HFF-Myc (cell line): ENCODE measurements around the gene IQCE.

ENCODE experiments used
- DNase-seq: peaks from one replicate; pipeline ENCODE4 v3.0.0-alpha.2; 2011; ENCODE audit warnings: low read depth; ENCODE audit errors: extremely low read depth
- H3K4me3 ChIP-seq: replicated peaks from 2 replicates; pipeline ENCODE4 v1.5.1; 2011; ENCODE audit warnings: low read depth, mild to moderate bottlenecking, control low read depth, low read length
- CTCF ChIP-seq: IDR thresholded peaks from 2 replicates; pipeline ENCODE4 v1.5.1; 2012; ENCODE audit warnings: mild to moderate bottlenecking, low read depth, low read length, control low read depth; ENCODE audit errors: missing control alignments

Gene IQCE

GRCh38 chr7:2521952-2522591 lies 36.7 kb upstream of the IQCE start:
- H3K4me3 ChIP-seq = peak overlapping the region; percentile 65
- no peak for TF ChIP-seq CTCF

DNA sequence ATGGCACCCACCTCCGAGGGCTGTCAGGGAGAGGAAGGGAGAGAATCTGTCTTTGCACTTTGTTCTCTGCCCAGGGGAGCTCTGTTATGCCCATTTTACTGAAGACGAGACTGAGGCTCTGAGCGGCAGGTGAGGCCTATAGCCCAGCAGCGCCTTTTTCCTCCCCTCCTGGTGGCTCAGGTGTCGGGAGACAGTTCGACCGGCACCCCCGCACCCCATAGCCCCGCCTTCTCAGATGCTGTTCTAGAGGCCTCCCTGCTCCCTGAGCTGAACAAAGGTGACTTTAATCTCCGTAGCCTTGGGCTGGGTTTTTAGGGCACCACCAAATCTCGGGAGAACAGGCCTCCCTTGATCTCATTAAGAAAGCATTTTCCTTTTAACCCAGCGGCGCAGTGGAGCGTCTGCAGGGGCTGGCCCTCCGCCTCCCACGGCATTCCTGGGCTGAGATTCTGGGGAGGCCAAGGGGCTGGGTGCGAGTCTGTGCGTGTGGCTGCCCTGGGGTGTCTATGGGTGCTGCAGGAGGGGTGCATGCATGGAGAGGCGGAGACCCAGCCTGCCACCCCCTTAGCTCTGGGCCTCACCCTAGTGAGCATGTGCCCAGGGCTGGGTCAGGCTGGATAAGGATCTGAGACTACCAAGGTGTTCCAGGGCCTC lies 35.9 kb upstream of the IQCE start:
- TF ChIP-seq CTCF = no peak
- peak overlapping the region; percentile 65 for H3K4me3 ChIP-seq
- no peak for DNase-seq

More at GRCh38 chr7:2521952-2522591, 36.7 kb upstream of the IQCE start:
- DNase-seq = no peak

DNA sequence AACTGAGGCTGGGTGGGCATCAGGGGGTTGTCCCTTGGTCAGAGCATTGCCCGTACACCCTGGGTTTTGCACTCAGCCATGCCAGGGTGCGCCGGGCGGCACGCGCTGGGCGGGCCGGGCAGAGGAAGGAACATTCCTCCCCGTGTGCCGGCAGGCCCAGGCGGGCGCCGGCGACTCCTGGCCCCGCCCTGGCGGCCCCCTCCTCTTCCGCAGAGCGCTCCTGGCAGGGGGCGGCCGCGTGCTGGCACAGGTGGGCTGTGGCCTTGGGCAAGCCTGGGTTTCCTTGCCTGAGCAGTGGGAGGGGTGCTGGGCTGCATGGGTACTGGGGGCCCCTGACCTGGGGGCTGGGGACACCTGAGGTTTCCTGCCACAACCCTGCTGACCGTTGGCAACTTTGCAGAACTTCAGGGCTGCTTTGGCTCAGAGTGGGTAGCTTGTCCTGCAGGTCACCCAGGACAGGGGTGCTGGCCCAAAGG lies 35.3 kb upstream of the IQCE start:
- TF ChIP-seq CTCF = no peak
- H3K4me3 ChIP-seq = peak overlapping the region; percentile 65
- DNase-seq = no peak

GRCh38 chr7:2523941-2524807 lies 34.6 kb upstream of the IQCE start:
- H3K4me3 ChIP-seq = peak overlapping the region; percentile 65
- no peak for DNase-seq
- TF ChIP-seq CTCF = no peak

- no peak overlapping the region for H3K4me3 ChIP-seq
- no peak for DNase-seq
These were observed 33.7 kb upstream of the IQCE start for GRCh38 chr7:2524808-2525657.

More at GRCh38 chr7:2524808-2525657, 33.7 kb upstream of the IQCE start:
- TF ChIP-seq CTCF = no peak
